DOHH2 (cell line): ENCODE results near the gene MEX3D.

Experiments used
- H3F3A ChIP-seq: fragments of 200-600 bp; sonication (generic), shearing (Covaris generic); 2 replicates; pipeline ENCODE4 v1.6.0; 2016; ENCODE audit warnings: antibody characterized with exemption, mild to moderate bottlenecking; ENCODE audit not compliant: control insufficient read depth, insufficient read depth
- H3K27ac ChIP-seq: fragments of 200-600 bp; sonication (generic); 2 replicates; pipeline ENCODE4 v1.5.1; 2014; ENCODE audit warnings: low read depth, mild to moderate bottlenecking, low read length, moderate library complexity
- H3K27me3 ChIP-seq: fragments of 200-600 bp; sonication (generic); 2 replicates; pipeline ENCODE4 v1.6.1; 2014; ENCODE audit warnings: mild to moderate bottlenecking, low read length, mixed read lengths; ENCODE audit not compliant: control insufficient read depth
- H3K36me3 ChIP-seq: fragments of 200-600 bp; sonication (generic); 2 replicates; pipeline ENCODE4 v1.6.1; 2014; ENCODE audit warnings: mild to moderate bottlenecking, low read length, moderate library complexity, mixed read lengths; ENCODE audit not compliant: control insufficient read depth
- H3K4me1 ChIP-seq: fragments of 200-600 bp; sonication (generic); 2 replicates; pipeline ENCODE4 v1.6.1; 2014; ENCODE audit warnings: mild to moderate bottlenecking, low read length, mixed read lengths; ENCODE audit not compliant: control insufficient read depth
- H3K4me2 ChIP-seq: fragments of 200-600 bp; sonication (generic); 2 replicates; pipeline ENCODE4 v1.6.0; 2014; ENCODE audit warnings: mild to moderate bottlenecking, low read length, moderate library complexity
- H3K4me3 ChIP-seq: fragments of 200-600 bp; sonication (generic); 2 replicates; pipeline ENCODE4 v1.5.1; 2014; ENCODE audit warnings: mild to moderate bottlenecking, low read length, mixed read lengths
- H3K79me2 ChIP-seq: fragments of 200-600 bp; sonication (generic); 2 replicates; pipeline ENCODE4 v1.6.1; 2014; ENCODE audit warnings: mild to moderate bottlenecking, low read length, mixed read lengths; ENCODE audit not compliant: control insufficient read depth
- H3K9me2 ChIP-seq: fragments of 200-600 bp; sonication (generic); replicated peaks from 2 replicates; pipeline ENCODE4 v1.6.1; 2014; ENCODE audit warnings: mild to moderate bottlenecking, low read length, mixed read lengths; ENCODE audit not compliant: control insufficient read depth
- H3K9me3 ChIP-seq: fragments of 200-600 bp; sonication (generic); 2 replicates; pipeline ENCODE4 v1.6.1; 2014; ENCODE audit warnings: antibody characterized with exemption, low read length, mixed read lengths; ENCODE audit not compliant: control insufficient read depth, insufficient read depth
- H4K20me1 ChIP-seq: fragments of 200-600 bp; sonication (generic); 2 replicates; pipeline ENCODE4 v1.6.0; 2014; ENCODE audit warnings: low read depth, mild to moderate bottlenecking, antibody characterized with exemption, low read length, moderate library complexity; ENCODE audit not compliant: control insufficient read depth, insufficient read depth
- CTCF ChIP-seq: fragments of 200-600 bp; sonication (generic); IDR thresholded peaks from one replicate; pipeline ENCODE4 v1.5.1; 2014; ENCODE audit warnings: antibody characterized with exemption, mild to moderate bottlenecking, low read depth, low read length; ENCODE audit not compliant: poor library complexity, severe bottlenecking
- EZH2phosphoT487 ChIP-seq: fragments of 200-600 bp; sonication (generic); IDR thresholded peaks from 2 replicates; pipeline ENCODE4 v1.6.1; 2017; ENCODE audit warnings: borderline replicate concordance, mild to moderate bottlenecking, antibody characterized with exemption, low read length, moderate library complexity, mixed read lengths

The MEX3D gene

GRCh38 chr19:1527650-1528309 lies 40.3 kb downstream of the MEX3D start:
- no peaks in the 10 kb centered on the region for H3F3A ChIP-seq
- no peak overlapping the region for H3K27ac ChIP-seq
- H3K9me2 ChIP-seq, result no peaks in the 10 kb centered on the region
- H3K79me2 ChIP-seq, result no peaks in the 10 kb centered on the region
- H4K20me1 ChIP-seq, result no peaks in the 10 kb centered on the region
- TF ChIP-seq EZH2phosphoT487, result no peak
- no peaks in the 10 kb centered on the region for H3K4me1 ChIP-seq
- H3K27me3 ChIP-seq, result no peaks in the 10 kb centered on the region
- H3K4me3 ChIP-seq, result no peak overlapping the region
- no peaks in the 10 kb centered on the region for H3K9me3 ChIP-seq
- no peak overlapping the region for H3K4me2 ChIP-seq
- H3K36me3 ChIP-seq, result no peaks in the 10 kb centered on the region

DNA sequence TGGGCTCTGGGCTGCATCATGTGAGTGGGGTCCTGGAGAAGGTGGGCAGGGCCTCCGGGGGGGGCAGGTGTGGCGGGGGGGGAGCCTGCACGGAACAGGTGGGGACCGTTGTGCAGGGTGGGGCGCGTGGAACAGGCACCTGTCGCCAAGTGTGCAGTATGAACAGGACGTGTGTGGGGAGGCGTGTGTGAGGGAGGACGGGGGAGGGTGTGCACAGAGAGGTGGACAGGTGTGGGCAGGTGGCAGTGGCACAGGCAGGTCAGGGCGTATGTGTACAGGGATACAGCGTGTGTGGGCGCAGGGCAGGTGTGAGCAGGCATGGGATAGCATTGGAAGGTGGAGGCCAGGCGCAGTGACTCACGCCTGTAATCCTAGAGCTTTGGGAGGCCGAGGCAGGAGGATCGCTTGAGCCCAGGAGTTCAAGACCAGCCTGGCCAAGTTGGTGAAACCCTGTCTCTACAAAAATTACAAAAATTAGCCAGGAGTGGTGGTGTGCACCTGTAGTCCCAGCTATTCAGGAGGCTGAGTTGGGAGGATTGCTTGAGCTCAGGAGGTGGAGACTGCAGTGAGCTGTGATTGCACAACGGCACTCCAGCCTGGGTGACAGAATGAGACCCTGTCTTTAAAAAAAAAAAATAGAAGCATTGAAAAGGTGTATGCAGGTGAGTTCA lies 41.0 kb downstream of the MEX3D start:
- Histone ChIP-seq H3K27me3 (no peaks in the 10 kb centered on the region), H3K4me3 (no peak overlapping the region), H3K79me2 (no peaks in the 10 kb centered on the region), H3K4me1 (no peaks in the 10 kb centered on the region), H3K9me3 (no peaks in the 10 kb centered on the region), H3K4me2 (no peak overlapping the region), H3K36me3 (no peaks in the 10 kb centered on the region), H3K9me2 (no peaks in the 10 kb centered on the region), H3F3A (no peaks in the 10 kb centered on the region), H4K20me1 (no peaks in the 10 kb centered on the region), H3K27ac (no peak overlapping the region)
- TF ChIP-seq CTCF (no peak), EZH2phosphoT487 (no peak)

DNA sequence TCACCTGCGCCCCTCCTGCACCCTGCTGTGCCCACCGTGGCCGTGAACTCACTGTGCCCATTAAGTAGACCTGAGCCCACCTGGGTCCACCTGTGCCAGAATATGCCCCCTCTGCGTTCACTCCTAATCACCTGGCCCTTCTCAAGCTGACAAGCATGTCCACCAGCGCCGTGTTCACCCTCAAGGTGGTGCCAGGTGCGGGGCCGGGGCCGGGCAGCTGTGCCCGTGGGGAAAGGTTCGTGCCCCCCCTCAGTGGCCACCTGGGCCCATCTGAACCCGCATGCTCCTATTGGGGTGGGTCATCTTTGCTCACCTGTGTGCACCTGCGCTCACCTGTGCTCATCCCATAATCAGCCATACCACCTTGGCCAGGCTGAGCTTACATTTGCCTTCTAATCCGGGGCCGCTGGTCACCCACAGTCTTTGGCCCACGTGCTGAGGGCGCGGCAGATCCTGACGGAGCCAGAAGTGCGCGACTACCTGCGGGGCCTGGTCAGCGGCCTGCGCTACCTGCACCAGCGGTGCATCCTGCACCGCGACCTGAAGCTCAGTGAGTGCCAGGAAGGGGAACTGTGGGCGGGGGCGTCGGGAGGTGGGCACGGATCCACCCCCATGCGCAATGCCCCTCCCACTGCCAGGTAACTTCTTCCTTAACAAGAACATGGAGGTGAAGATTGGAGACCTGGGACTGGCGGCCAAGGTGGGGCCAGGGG lies 41.9 kb downstream of the MEX3D start:
- H3F3A ChIP-seq, result no peaks in the 10 kb centered on the region

More for the DNA sequence above, 41.9 kb downstream of the MEX3D start:
- Histone ChIP-seq H3K27me3 (no peaks in the 10 kb centered on the region), H3K4me3 (no peak overlapping the region), H3K36me3 (no peaks in the 10 kb centered on the region), H3K4me2 (no peak overlapping the region), H3K27ac (no peak overlapping the region), H3K4me1 (no peaks in the 10 kb centered on the region), H3K79me2 (no peaks in the 10 kb centered on the region), H3K9me3 (no peaks in the 10 kb centered on the region), H4K20me1 (no peaks in the 10 kb centered on the region), H3K9me2 (no peaks in the 10 kb centered on the region)
- TF ChIP-seq CTCF (no peak), EZH2phosphoT487 (no peak)
